Mammary epithelial cell (primary cell): ENCODE data around the gene NEURL3.

Experiments
- EZH2 ChIP-seq: IDR thresholded peaks from 2 replicates; pipeline ENCODE4 v1.6.1; 2012; ENCODE audit warnings: low read length, inconsistent platforms, borderline replicate concordance
- TF ChIP-seq, protein P1 (sequence below), 2 donors: IDR thresholded peaks in 1 of 2; conservative IDR thresholded peaks in 1 of 2; 2 replicates each; pipeline ENCODE4 v1.5.1; 2011 to 2012; ENCODE audit warnings: inconsistent platforms in 2 of 2, low read length in 2 of 2, mild to moderate bottlenecking in 2 of 2, control low read depth in 1 of 2, low read depth in 1 of 2; ENCODE audit not compliant: insufficient read depth in 1 of 2; ENCODE audit errors: extremely low read depth in 1 of 2

DNA sequence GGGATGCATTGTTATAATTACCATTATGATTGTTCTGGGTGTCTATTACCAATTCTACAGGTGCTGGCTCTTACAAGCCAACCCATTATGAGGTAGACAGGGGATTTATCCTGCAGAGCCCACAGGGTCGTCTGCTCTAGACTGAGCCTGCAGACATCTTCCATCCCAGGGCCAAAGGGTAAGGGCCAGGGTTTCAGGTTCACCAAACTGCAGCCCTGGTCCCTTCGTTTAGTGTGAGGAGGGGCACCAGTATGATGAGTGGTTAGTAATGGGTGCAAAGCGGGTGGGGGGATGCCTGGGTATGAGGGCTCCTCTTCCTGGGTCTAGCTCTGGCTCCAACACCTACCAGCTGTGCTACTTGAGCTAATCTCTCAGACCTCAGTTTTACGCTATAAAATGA lies 30.2 kb upstream of the NEURL3 start:
- TF ChIP-seq, protein P1, sequence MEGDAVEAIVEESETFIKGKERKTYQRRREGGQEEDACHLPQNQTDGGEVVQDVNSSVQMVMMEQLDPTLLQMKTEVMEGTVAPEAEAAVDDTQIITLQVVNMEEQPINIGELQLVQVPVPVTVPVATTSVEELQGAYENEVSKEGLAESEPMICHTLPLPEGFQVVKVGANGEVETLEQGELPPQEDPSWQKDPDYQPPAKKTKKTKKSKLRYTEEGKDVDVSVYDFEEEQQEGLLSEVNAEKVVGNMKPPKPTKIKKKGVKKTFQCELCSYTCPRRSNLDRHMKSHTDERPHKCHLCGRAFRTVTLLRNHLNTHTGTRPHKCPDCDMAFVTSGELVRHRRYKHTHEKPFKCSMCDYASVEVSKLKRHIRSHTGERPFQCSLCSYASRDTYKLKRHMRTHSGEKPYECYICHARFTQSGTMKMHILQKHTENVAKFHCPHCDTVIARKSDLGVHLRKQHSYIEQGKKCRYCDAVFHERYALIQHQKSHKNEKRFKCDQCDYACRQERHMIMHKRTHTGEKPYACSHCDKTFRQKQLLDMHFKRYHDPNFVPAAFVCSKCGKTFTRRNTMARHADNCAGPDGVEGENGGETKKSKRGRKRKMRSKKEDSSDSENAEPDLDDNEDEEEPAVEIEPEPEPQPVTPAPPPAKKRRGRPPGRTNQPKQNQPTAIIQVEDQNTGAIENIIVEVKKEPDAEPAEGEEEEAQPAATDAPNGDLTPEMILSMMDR (conservative IDR thresholded peaks at IDR 0.05 in 1 of 2, IDR thresholded peaks at IDR 0.05 in 1 of 2; ENCODE audit: extremely low read depth in 1 of 2, insufficient read depth in 1 of 2, low read depth in 1 of 2, low read length in 2 of 2), result no peak
- no peak for TF ChIP-seq EZH2
